Lower leg skin (tissue), 3 donors: ENCODE measurements around the gene MUTYH.

Source experiments
- CTCF ChIP-seq, 3 donors: fragments of 450-650 bp; IDR thresholded peaks; one replicate each; pipeline ENCODE4 v1.5.1; 2016; ENCODE audit warnings: antibody characterized with exemption in 3 of 3, mild to moderate bottlenecking in 3 of 3, moderate library complexity in 2 of 3
- POLR2A ChIP-seq, 2 donors: fragments of 450-650 bp; IDR thresholded peaks; one replicate each; pipeline ENCODE4 v1.6.1; 2016 to 2017; ENCODE audit warnings: antibody characterized with exemption in 2 of 2, mild to moderate bottlenecking in 1 of 2, moderate library complexity in 1 of 2

GRCh38 chr1:45335855-45336324 is 4.3 kb downstream of the MUTYH start:
- TF ChIP-seq CTCF (IDR thresholded peaks at IDR 0.05): no peak
- no peak for TF ChIP-seq POLR2A (IDR thresholded peaks at IDR 0.05)
